Panc1 (cell line): Measurements from ENCODE around the gene CGN. TPM values are rescaled to one million over a fixed set of nuclear protein-coding genes. Genes with fewer than 3 reads are reported as not detected.

ENCODE experiments used
- ATAC-seq: fragments of 200-7000 bp; cut with Tn5 transposase; 2 replicates; pipeline ENCODE4 v1.9.1; 2020; ENCODE audit warnings: mild to moderate bottlenecking, moderate library complexity
- BruUV-seq: library from RNA; stranded (reverse); fragments of 400-500 nt; replicated peaks from 2 replicates; lab custom pipeline; 2021; lab: Mats Ljungman, UMichigan
- CTCF ChIA-PET: fragments of 300-600 bp; sonication (Branson Sonifier 250); formaldehyde crosslinking; loops from one replicate; lab custom pipeline; 2022; ENCODE audit warnings: antibody characterized with exemption; lab: Charles Lee
- POLR2A ChIA-PET: fragments of 300-600 bp; sonication (Branson Sonifier 250); formaldehyde crosslinking; loops from one replicate; lab custom pipeline; 2022; ENCODE audit warnings: antibody characterized with exemption; lab: Charles Lee
- DNase-seq: peaks from one replicate; pipeline ENCODE4 v3.0.0-alpha.2; 2010; ENCODE audit warnings: low read depth, low spot score
- H3K27ac ChIP-seq: 2 replicates; pipeline ENCODE4 v1.5.1; 2011; ENCODE audit warnings: mild to moderate bottlenecking, low read length, inconsistent platforms
- H3K27me3 ChIP-seq: fragments of 200-500 bp; sonication (Bioruptor generic); 2 replicates; pipeline ENCODE4 v1.6.0; 2014; ENCODE audit warnings: low read length, inconsistent platforms; ENCODE audit not compliant: control insufficient read depth, insufficient read depth
- H3K36me3 ChIP-seq: fragments of 200-500 bp; sonication (Bioruptor generic); 2 replicates; pipeline ENCODE4 v1.5.1; 2014; ENCODE audit warnings: inconsistent platforms, mild to moderate bottlenecking, low read length, moderate library complexity; ENCODE audit not compliant: control insufficient read depth, insufficient read depth
- H3K4me1 ChIP-seq: 2 replicates; pipeline ENCODE4 v1.5.1; 2011; ENCODE audit warnings: inconsistent platforms, mild to moderate bottlenecking, low read length, moderate library complexity; ENCODE audit not compliant: control insufficient read depth, insufficient read depth
- H3K4me3 ChIP-seq, 2 experiments: 2 replicates each; pipeline ENCODE4 v1.5.1; 2011 to 2012; ENCODE audit warnings: low read depth in 2 of 2, low read length in 2 of 2, mild to moderate bottlenecking in 2 of 2, inconsistent platforms in 1 of 2, moderate library complexity in 1 of 2
- H3K9me3 ChIP-seq: fragments of 200-500 bp; sonication (Bioruptor generic); 2 replicates; pipeline ENCODE4 v1.5.1; 2014; ENCODE audit warnings: low read depth, mild to moderate bottlenecking, inconsistent platforms, low read length, moderate library complexity; ENCODE audit not compliant: control insufficient read depth, insufficient read depth
- CTCF ChIP-seq: fragments of 450-650 bp; IDR thresholded peaks from 2 replicates; pipeline ENCODE4 v1.5.1; 2017; ENCODE audit warnings: mild to moderate bottlenecking
- POLR2AphosphoS5 ChIP-seq: IDR thresholded peaks from 2 replicates; pipeline ENCODE4 v1.6.1; 2012; ENCODE audit warnings: mild to moderate bottlenecking, low read depth, low read length, moderate library complexity
- REST ChIP-seq, 2 experiments: IDR thresholded peaks; 2 replicates each; pipeline ENCODE4 v1.6.1; 2011 to 2012; ENCODE audit warnings: low read depth in 2 of 2, control low read depth in 1 of 2, low read length in 1 of 2, mild to moderate bottlenecking in 1 of 2, moderate library complexity in 1 of 2; ENCODE audit not compliant: insufficient read depth in 1 of 2
- SIN3A ChIP-seq: IDR thresholded peaks from 2 replicates; pipeline ENCODE4 v1.6.1; 2012; ENCODE audit warnings: low read depth, mild to moderate bottlenecking, low read length, moderate library complexity, borderline replicate concordance; ENCODE audit not compliant: insufficient read depth
- TCF7L2 ChIP-seq: IDR thresholded peaks from 2 replicates; pipeline ENCODE4 v1.6.1; 2011; ENCODE audit warnings: mild to moderate bottlenecking, low read depth, low read length, inconsistent platforms
- in situ Hi-C: cut with HindIII; loops from 2 replicates; pipeline ENCODE4 v1.10.0; 2016; ENCODE audit warnings: low sequenced_read_pairs, low pct_unique_long_range_greater_than_20kb
- intact Hi-C: fragments of 100-400 bp; cut with micrococcal nuclease; formaldehyde crosslinking; loops from one replicate; pipeline ENCODE4 v1.10.0; 2022; ENCODE audit not compliant: unreplicated experiment
- total RNA-seq: library from RNA; stranded (reverse); gene quantifications from one replicate; pipeline ENCODE4 v1.2.1, GENCODE V29; 2021; ENCODE audit not compliant: unreplicated experiment

The CGN gene
- total RNA-seq, 1 experiment from 2014 or later = 10.2 TPM

GRCh38 chr1:151540021-151540981 is 29.1 kb downstream of the CGN start, which contains the start of gene TUFT1:
Gene TUFT1, plus strand, starts transcription at chr1:151540309. Its CDS starts 58 bp downstream, at chr1:151540367.
- Histone ChIP-seq H3K4me3 (peak within 1 kb of the TSS; percentile 85 to 98), H3K4me1 (peaks cover 29% of the 10 kb centered on the region), H3K27me3 (no peaks in the 10 kb centered on the region), H3K36me3 (no peaks in the 10 kb centered on the region), H3K9me3 (no peaks in the 10 kb centered on the region), H3K27ac (peak within 1 kb of the TSS; percentile 87)
- DNase-seq = peak; percentile 70
- intact Hi-C loops = loop anchor here (10.0 kb wide), 1 partner anchor 96 kb away; no protein-coding TSS in a partner anchor
- in situ Hi-C loops = no loop called here
- POLR2A ChIA-PET = interaction anchor here (0.6 to 0.7 kb wide), 6 partner anchors 13 to 323 kb away, joined by 3 to 7 read pairs (median 4); partner anchors contain the start of gene POGZ
- TSS peak; percentile 65 for BruUV-seq
- ATAC-seq = peak; percentile 93
- CTCF ChIA-PET = interaction anchor here (0.7 to 0.8 kb wide), 2 partner anchors 29 to 53 kb away, joined by 4 read pairs; partner anchors contain the start of gene CGN
- no peak for TF ChIP-seq TCF7L2
- no peak; a peak in 1 of 4 replicates for TF ChIP-seq REST (IDR thresholded peaks at IDR 0.05; ENCODE audit: insufficient read depth in 1 of 2, low read depth in 2 of 2, low read length in 1 of 2)
- TF ChIP-seq SIN3A = peak; percentile 96
- no peak for TF ChIP-seq CTCF
- TF ChIP-seq POLR2AphosphoS5 = peak; percentile 99

GRCh38 chr1:151540982-151541377 is 29.8 kb downstream of the CGN start:
- Histone ChIP-seq H3K27me3 (no peaks in the 10 kb centered on the region), H3K36me3 (no peaks in the 10 kb centered on the region), H3K4me3 (peak overlapping the region; percentile 85 to 98), H3K9me3 (no peaks in the 10 kb centered on the region), H3K4me1 (peaks cover 35% of the 10 kb centered on the region), H3K27ac (peak overlapping the region; percentile 87)
- ChIA-PET CTCF (no interaction called here), POLR2A (interaction anchor here (0.6 to 0.7 kb wide), 3 partner anchors 13 to 324 kb away, joined by 3 to 7 read pairs (median 6); no protein-coding TSS in a partner anchor)
- TF ChIP-seq CTCF (no peak), SIN3A (no peak), POLR2AphosphoS5 (no peak), REST (IDR thresholded peaks at IDR 0.05; ENCODE audit: insufficient read depth in 1 of 2, low read depth in 2 of 2, low read length in 1 of 2) (no peak), TCF7L2 (no peak)
- peak; percentile 6; the same call in 1 of the 2 replicates for ATAC-seq
- BruUV-seq = no TSS peak
- in situ Hi-C loops (no loop called here), intact Hi-C loops (loop anchor here (10.0 kb wide), 1 partner anchor 96 kb away; no protein-coding TSS in a partner anchor)
- DNase-seq = no peak
